CD4-positive, alpha-beta T cell treated with Interleukin-17A for 1 hour (primary cell): ENCODE data around the gene TOMT.

Source experiments
- DNase-seq: peaks from one replicate; pipeline ENCODE4 v3.0.0-alpha.2; 2020

The TOMT gene, protein sequence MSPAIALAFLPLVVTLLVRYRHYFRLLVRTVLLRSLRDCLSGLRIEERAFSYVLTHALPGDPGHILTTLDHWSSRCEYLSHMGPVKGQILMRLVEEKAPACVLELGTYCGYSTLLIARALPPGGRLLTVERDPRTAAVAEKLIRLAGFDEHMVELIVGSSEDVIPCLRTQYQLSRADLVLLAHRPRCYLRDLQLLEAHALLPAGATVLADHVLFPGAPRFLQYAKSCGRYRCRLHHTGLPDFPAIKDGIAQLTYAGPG

GRCh38 chr11:72105888-72106287, at the start of gene TOMT:
TOMT (plus strand) TSS chr11:72105924; CDS start chr11:72105952, 28 bp downstream.
- no peak for DNase-seq

DNA sequence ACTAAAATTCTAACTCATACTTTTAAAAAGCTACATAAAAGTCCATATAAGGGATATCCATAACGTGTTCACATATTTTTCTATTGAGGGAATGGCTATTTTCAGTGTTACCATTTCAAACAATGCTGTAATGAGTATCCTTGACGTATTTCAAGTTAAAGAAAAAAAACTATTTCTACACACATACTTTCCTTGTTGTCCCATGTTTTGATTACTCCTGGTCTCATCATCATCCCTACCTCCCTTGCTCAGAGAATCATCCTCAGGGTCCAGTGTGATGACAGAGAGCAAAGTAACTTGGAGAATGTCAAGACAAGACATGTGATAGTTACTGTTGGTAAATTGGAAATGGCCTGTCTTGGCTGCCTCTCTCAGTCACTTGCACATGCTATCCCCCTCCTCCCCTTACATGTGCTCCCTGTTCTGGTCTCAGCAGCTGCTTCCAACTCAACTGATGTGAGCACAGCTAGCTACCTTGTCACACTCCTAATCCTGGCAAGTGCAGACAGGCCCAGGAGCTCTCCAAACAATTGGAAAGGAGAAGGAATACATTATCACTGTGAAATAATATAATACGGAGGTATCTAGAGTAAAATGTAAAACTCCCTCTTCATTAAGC, 47.2 kb upstream of the TOMT start:
- no peak for DNase-seq

DNA sequence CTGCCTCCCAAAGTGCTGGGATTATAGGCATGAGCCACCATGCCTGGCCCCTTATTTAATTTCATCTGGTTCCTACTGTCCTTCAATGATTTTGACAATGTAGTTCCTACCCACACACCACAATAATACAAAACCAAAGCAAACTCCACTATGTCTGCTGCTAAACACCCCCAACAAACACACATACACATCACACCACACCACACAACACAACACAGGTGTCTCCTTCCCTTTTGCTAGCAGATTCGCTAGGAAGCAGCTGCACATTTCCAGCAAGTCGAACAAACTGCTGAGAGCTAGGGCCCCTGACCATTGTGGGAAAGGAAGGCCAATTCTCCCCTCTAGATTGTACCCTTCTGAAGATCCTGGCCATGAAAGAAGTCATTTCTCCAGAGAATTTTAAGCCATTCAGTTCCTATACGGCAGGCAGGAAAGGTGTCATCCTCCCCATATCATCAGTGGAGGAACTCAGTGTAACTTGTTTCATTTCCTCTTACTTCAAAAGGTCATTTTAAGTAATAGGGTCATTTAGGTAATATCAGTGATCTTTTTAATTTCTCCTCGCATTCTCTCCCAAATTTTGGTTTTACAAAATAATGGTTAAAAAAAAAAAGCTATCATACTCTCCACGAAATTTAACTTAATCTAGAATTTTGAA, 43.9 kb upstream of the TOMT start:
- DNase-seq, result no peak

DNA sequence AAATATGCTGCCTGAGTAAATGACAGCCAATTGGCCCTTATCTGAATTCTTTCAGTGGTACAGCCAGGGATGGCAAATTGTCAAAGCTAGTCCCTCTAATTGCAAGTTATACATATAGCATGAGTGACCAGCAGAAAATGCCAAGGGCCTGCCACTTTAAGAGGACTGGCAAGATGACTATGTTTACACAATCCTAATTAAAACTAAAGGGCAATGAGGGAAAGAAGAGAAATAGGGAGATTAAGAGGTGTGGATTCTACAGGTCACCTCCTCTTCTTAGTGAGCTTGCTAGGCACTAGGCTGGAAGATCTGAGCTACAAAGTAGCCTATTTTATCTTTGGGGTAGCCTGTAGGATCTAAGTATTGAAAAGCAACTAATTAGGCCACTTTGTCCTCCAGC, 38.9 kb upstream of the TOMT start:
- no peak for DNase-seq

GRCh38 chr11:72067266-72067665, 38.5 kb upstream of the TOMT start:
- DNase-seq, result no peak

GRCh38 chr11:72067676-72068075, 38.0 kb upstream of the TOMT start:
- DNase-seq, result no peak

DNA sequence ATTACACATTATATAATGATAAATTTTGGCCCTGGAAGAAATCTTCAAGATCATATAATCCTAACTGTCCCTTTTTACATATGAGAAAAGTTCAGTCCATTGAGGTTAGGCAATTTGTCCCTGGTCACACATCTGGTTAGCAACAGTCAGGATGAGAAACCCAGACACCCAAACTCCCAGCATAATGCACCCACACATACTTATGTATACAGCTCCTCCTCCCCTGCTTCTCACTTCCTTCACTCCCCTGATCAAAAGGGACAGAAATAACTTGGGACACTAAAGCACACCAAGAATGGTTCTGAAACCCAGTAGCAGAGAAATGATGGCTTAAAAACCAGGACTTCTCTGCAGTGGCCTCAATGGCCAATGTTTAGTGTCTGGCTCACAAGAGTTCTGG, 36.5 kb upstream of the TOMT start:
- DNase-seq, result no peak

DNA sequence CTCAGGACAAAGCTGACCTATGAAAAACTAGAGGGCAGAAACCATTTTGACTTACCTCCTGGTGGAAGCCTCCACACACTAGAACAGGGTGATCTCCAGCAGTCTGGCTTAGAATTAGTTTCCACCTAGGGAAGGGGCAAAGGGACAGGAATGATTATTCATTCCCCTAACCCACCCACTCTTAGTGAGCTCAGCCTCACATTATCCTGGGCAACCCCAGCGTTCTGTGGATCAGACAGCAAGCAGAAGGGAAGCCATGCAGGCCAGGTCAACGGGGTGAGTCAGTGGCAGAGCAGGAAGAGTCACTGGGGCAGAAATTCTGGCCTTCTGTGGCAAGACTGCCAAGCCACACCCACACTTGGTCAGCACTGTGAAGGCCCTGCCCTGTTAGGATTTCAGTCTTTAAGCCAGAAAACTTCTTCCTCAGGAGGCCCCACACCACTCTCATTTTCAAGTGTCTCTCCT, 35.9 kb upstream of the TOMT start:
- peak; percentile 25 for DNase-seq

DNA sequence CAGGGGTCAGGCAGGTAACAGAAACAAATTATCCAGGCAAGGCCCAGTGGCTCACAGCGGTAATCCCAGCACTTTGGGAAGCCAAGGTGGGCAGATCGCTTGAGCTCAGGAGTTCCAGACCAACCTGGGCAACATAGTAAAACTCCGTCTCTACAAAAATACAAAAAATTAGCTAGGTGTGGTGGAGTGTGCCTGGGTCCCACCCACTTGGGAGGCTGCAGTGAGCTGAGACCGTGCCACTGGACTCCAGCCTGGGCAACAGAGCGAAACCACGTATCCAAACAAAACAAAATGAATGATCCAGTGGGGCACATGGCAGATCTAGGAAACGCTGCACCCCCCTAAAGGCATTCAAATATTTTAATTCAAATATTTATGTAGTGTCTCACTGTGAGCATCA, 35.2 kb upstream of the TOMT start:
- DNase-seq, result no peak

DNA sequence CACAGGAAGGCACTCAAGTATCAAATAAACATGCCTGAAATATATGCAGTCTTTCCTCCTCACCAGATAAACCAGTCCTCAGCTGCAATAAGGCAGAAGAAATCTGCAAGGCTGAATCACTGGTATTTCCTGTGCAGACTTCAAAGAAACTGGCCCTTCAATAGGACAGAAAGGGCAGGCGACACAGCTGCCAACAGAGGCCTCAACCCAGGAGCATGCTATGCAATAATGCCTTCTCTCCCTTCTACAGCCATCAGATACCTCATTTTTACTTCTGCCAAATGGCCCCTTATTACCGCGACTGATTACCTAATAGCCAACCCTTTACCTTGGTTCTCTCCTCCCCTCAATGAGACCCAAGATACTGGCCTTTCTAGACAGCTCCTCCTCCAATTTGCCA, 33.4 kb upstream of the TOMT start:
- no peak for DNase-seq

DNA sequence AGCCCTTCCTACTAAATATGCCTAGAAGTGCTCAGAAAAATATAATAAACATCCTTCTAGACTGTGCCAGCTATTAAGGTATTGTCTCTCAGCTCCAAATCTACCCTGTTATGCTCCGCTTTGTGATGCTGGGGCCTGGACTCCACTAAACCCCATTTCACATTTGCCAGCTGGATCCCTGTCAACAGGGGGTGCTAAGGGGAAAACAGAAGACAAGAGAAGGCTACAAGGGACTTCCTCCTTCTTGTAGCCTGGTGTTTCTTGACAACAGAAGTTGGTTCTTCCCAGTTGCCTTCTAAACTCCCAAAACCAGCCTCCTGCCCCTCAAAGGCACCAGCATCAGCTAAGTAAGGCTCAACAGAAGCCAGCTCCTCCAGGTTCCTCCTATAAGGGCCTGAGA, 30.6 kb upstream of the TOMT start:
- peak; percentile 29 for DNase-seq

GRCh38 chr11:72075756-72076155, 30.0 kb upstream of the TOMT start:
- DNase-seq, result no peak

DNA sequence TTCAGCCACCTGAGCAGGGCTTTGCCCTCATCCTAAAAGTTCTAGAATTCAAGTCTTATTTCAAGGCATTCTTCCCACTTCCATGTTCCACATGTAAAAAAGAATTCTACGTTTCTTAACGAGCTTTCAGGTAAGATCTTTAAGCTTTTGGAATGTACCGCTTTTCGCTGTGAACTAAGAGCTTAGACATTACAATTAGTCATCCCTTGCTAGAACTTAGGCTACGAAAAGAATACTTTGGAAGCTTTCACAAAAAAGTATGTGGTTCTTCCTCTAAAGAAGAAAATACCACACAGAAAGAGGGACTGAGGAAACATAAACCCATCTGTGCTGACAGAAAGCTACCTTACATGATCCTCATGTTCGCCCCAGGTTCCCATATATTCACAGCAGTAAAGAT, 27.2 kb upstream of the TOMT start:
- DNase-seq, result no peak

GRCh38 chr11:72079819-72080325, 25.9 kb upstream of the TOMT start:
- peak; percentile 61 for DNase-seq

DNA sequence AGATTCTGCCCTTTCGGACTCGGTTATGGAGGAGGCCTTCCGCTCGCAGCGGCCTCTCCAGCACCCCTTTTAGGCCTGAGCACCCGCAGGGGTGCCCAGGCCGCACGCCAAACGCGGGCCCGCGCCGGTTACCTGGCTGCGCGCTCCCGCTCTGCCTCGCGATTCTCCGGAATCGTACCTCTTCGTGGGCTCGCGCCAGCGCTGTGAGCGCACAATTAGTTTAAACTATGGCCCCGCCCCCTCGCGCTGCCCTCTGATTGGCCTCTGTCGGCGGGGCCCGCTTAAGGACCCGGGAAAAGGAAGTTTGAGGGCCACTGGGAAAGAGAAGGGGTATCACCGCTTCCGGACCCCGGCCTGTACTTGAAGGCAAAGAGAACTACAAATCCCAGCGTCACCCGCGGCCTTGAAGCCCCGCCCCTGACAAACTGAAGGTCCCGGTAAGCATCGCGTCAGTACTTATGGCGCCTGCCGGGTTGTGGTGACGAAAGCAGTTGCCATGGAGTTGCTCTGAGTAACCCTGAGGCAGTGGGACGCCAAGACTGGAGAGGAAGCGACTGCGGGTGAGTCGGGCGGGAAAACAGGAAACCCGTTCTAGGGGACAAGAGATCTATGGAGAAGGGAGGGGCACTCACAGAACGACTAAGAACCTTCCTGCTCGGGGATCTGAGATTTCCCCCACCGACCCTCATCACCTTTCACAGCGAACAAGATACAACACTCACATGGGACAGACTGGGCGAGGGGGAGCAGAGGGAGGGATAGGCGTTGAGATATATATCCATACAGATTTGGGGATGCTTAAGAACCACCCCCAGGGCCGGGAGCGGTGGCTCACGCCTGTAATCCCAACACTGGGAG, 25.2 kb upstream of the TOMT start, which contains the start of the genes LRRC51 and NUMA1:
Gene LRRC51, plus strand, starts transcription at position 525 of the 858 bp plus-strand sequence. CDS start 8,234 bp downstream, outside the sequence.
Gene NUMA1, minus strand, starts transcription at position 217 of the 858 bp plus-strand sequence. CDS start 44,599 bp downstream, outside the sequence.
- DNase-seq, result peak; percentile 100

- no peak for DNase-seq
Observed at GRCh38 chr11:72081184-72081644, 24.5 kb upstream of the TOMT start.

- no peak for DNase-seq
Observed at GRCh38 chr11:72081821-72082453, 23.8 kb upstream of the TOMT start.

DNA sequence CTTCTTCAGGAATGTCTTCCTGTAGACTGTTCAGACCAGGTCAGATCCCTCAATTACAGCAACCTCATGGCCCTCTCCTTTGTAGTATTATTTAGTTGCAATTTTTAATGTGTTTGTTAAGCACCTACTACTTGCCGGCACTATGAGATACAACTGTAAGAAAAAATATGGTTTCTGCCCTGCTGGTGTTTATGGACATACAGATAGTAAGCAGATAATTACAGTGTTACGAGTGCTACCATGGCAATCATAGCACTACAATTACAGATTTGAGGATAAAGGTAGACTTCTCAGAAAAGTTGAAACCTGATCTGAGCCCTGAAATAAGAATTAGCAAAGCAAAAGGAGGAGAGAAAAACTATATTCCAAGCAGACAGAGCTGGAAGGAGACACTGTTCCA, 22.3 kb upstream of the TOMT start:
- DNase-seq, result no peak

DNA sequence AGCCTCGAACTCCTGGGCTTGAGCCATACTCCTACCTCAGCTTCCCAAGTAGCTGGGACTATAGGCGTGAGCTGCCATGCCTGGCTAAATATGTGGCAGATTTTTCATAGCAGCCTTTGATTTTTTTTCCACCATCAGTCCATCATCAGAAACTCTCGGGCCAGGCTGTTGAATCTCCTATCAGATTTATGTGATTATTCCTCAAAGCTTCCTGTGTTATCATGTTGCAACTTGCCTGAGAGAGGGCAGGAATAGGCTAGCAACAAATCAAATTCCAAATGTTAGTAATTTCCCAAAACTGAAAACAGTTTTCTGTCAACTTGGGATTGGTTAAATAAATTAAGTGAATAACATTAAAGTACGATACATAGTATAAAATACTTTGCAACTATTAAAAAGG, 21.6 kb upstream of the TOMT start:
- DNase-seq, result no peak

GRCh38 chr11:72084965-72085364, 20.8 kb upstream of the TOMT start:
- DNase-seq, result no peak

DNA sequence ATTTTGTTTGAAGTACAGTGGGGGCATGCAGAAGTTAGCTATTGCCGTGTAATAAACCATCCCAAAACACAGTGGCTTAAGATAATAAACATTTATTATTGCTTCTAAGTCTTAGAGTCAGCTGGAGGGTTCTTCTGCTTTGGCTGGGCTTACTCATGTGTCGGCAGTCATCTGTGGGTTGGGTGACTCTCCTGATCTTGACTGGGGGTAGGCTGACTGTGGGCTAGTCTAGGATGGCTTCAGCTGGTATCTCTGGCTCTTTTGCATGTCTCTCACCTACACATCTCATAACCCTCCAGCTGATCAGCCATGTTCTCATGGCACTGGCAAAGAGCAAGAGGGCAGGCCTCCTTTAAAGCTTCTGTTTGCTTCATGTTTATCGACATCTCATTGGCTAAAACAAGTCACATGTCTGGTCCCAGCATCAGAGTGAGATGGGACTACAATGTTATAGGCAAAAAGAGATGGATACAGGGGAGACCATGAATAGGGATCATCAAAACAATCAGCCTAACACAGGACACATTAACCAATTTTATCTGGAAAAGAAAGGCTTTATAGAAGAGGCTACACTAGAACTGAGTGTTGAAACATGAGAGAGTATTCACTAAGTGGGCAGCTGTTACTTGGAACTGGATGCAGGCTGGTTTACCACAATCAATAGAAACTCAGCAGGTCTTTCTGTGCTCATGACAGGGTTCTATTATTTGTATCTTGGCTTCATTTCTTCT, 19.9 kb upstream of the TOMT start:
- DNase-seq, result no peak
